Coronary artery (tissue), 2 donors: ENCODE data around the gene IGF2BP3.

Experiments used
- DNase-seq: peaks from one replicate; pipeline ENCODE4 v3.0.0-alpha.2; 2017; ENCODE audit warnings: low spot score
- H3K27ac ChIP-seq, 2 donors: fragments of 200-600 bp; sonication (generic); one replicate each; pipeline ENCODE4 v1.5.1; 2016 to 2019
- H3K4me3 ChIP-seq: fragments of 200-600 bp; sonication (generic); 2 replicates; pipeline ENCODE4 v1.5.1; 2016; ENCODE audit warnings: mild to moderate bottlenecking, moderate library complexity
- CTCF ChIP-seq: fragments of 200-600 bp; sonication (generic); IDR thresholded peaks from one replicate; pipeline ENCODE4 v1.5.1; 2019; ENCODE audit warnings: antibody characterized with exemption

IGF2BP3 gene

GRCh38 chr7:23343102-23343501, 127.2 kb downstream of the IGF2BP3 start:
- no peak for TF ChIP-seq CTCF
- no peak for DNase-seq
- Histone ChIP-seq H3K4me3 (no peak overlapping the region), H3K27ac (no peak overlapping the region)

GRCh38 chr7:23341846-23342598, 128.3 kb downstream of the IGF2BP3 start:
- no peak for TF ChIP-seq CTCF
- no peak for DNase-seq
- no peak overlapping the region for H3K27ac ChIP-seq
- H3K4me3 ChIP-seq: no peak overlapping the region

GRCh38 chr7:23338863-23339262, 131.4 kb downstream of the IGF2BP3 start:
- no peak for TF ChIP-seq CTCF
- Histone ChIP-seq H3K4me3 (no peak overlapping the region), H3K27ac (no peak overlapping the region)
- DNase-seq: no peak

GRCh38 chr7:23338439-23338838, 131.9 kb downstream of the IGF2BP3 start:
- Histone ChIP-seq H3K4me3 (no peak overlapping the region), H3K27ac (no peak overlapping the region)
- TF ChIP-seq CTCF: no peak
- DNase-seq: no peak

- no peak for DNase-seq
- no peak for TF ChIP-seq CTCF
- H3K4me3 ChIP-seq: no peak overlapping the region
Observed at GRCh38 chr7:23337374-23337773, 132.9 kb downstream of the IGF2BP3 start.

GRCh38 chr7:23336799-23337283, 133.4 kb downstream of the IGF2BP3 start:
- Histone ChIP-seq H3K4me3 (no peak overlapping the region), H3K27ac (no peak overlapping the region)
- TF ChIP-seq CTCF: no peak
- DNase-seq: no peak

More at GRCh38 chr7:23337374-23337773, 132.9 kb downstream of the IGF2BP3 start:
- no peak overlapping the region for H3K27ac ChIP-seq

- TF ChIP-seq CTCF: no peak
Observed at GRCh38 chr7:23336086-23336485, 134.2 kb downstream of the IGF2BP3 start.

More at GRCh38 chr7:23336086-23336485, 134.2 kb downstream of the IGF2BP3 start:
- H3K4me3 ChIP-seq: no peak overlapping the region
- H3K27ac ChIP-seq: no peak overlapping the region
- no peak for DNase-seq
